Lung (tissue), 12 donors: ENCODE measurements around the gene COQ7. TPM values are rescaled to one million over a fixed set of nuclear protein-coding genes. Genes with fewer than 3 reads are reported as not detected.

Experiments used
- ATAC-seq: fragments of 200-7000 bp; cut with Tn5 transposase; one replicate; pipeline ENCODE4 v1.9.1; 2020; ENCODE audit warnings: moderate number of reproducible peaks; ENCODE audit not compliant: insufficient read depth, low FRiP score
- DNase-seq, 3 donors: peaks; one replicate each; pipeline ENCODE4 v3.0.0-alpha.2; 2013 to 2017
- H3K27ac ChIP-seq, 2 donors: one replicate each; pipeline ENCODE4 v1.5.1; 2013; ENCODE audit warnings: mild to moderate bottlenecking in 2 of 2, moderate library complexity in 2 of 2, control low read depth in 1 of 2, inconsistent platforms in 1 of 2, low read depth in 1 of 2, low read length in 1 of 2
- H3K27me3 ChIP-seq, 3 donors: one replicate each; pipeline ENCODE4 v1.5.1; 2013; ENCODE audit warnings: low read length in 2 of 3; ENCODE audit not compliant: control insufficient read depth in 3 of 3, insufficient read depth in 3 of 3
- H3K36me3 ChIP-seq, 4 donors: one replicate each; pipeline ENCODE4 v1.5.1; 2013; ENCODE audit warnings: low read length in 4 of 4, mild to moderate bottlenecking in 1 of 4, moderate library complexity in 1 of 4; ENCODE audit not compliant: control insufficient read depth in 4 of 4, insufficient read depth in 4 of 4
- H3K4me1 ChIP-seq, 5 donors: one replicate each; pipeline ENCODE4 v1.5.1; 2013; ENCODE audit warnings: low read length in 5 of 5, mild to moderate bottlenecking in 2 of 5, moderate library complexity in 1 of 5; ENCODE audit not compliant: control insufficient read depth in 5 of 5, insufficient read depth in 5 of 5
- H3K4me3 ChIP-seq: one replicate; pipeline ENCODE4 v1.5.1; 2013; ENCODE audit warnings: mild to moderate bottlenecking, control low read depth, moderate library complexity
- H3K9ac ChIP-seq, 2 donors: one replicate each; pipeline ENCODE4 v1.5.1; 2013; ENCODE audit warnings: low read length in 2 of 2, control low read depth in 1 of 2; ENCODE audit not compliant: insufficient read depth in 1 of 2
- H3K9me3 ChIP-seq, 4 donors: one replicate each; pipeline ENCODE4 v1.5.1; 2013; ENCODE audit warnings: low read length in 3 of 4, mild to moderate bottlenecking in 1 of 4, moderate library complexity in 1 of 4; ENCODE audit not compliant: control insufficient read depth in 4 of 4, insufficient read depth in 3 of 4
- CTCF ChIP-seq: IDR thresholded peaks from 2 replicates; pipeline ENCODE4 v1.5.1; 2012; ENCODE audit warnings: mild to moderate bottlenecking; ENCODE audit errors: control extremely low read depth, extremely low read depth
- WGBS, 2 donors: extraction: QIAGEN DNeasy Blood & Tissue Kit; methylation state at CpG; one replicate each; pipeline ENCODE4 v1.1.7; 2013; 5-methylcytosine and 5-hydroxymethylcytosine counted together
- polyA plus RNA-seq, 2 donors: library from polyadenylated mRNA; stranded (reverse); fragments of 200-250 nt; gene quantifications; one replicate each; pipeline ENCODE4 v1.2.1, GENCODE V29; 2013
- total RNA-seq, 2 donors: library from RNA; depleted of rRNA in 1 of 2; stranded (reverse); fragments of >200 nt in 1 of 2; gene quantifications; one replicate each; pipeline ENCODE4 v1.2.1, GENCODE V29; 2014 to 2021
- donor health status: control.
- donor health status: control.
- donor health status: Bipolar disorder and iron deficiency.
- donor health status: healthy.
- donor health status: DM: yes; HTN: yes; CAD: no.

Gene COQ7
- total and polyA plus RNA-seq, 4 donors, result 11.1 to 26.2 (median 18.7) TPM

DNA sequence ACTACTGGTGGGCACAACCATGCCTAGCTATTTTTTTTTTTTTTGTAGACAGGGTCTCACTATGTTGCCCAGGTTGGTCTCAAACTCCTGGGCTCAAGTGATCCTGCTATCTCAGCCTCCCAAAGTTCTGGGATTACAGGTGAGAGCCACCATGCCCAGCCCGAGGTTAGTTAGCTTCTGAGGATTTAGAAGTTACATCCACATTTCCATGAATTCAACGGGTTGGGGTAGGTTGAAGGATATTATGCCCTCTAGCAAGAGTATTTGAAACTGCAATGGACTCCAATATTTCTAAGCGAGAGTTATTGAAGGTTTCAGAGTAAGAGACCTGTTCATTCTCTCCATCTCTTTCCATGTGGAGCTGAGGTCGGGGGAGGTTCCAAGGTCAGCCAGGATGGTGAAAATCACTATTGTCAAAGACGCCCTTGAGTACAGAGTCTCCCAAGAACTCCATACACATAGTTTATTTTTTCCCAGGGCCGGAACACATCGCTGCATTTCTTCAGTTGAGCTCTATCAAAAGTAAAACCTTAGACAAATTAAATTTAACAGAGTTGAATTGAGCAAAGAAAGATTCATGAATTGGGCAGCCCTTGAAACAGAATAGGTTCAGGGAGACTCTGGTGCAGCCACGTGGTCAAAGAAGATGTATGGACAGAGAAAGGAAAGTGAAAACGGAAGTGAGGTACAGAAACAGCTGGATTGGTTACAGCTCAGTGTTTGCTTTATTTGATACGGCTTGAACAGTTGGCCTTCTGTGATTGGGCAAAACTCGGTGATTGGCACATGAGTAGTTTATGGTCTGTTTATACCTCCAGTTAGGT is 27.3 kb downstream of the COQ7 start:
- no peak overlapping the region for H3K27ac ChIP-seq
- WGBS, 2 donors, result 70 to 76% methylated on average over 11 of the region's 11 CpGs
- H3K9ac ChIP-seq, result no peak overlapping the region
- H3K27me3 ChIP-seq, result no peaks in the 10 kb centered on the region
- no peak for TF ChIP-seq CTCF
- ATAC-seq (no peak), DNase-seq (no peak)
- peaks cover 0 to 1% (median 0%) of the 10 kb centered on the region in 4 donors for H3K9me3 ChIP-seq
- no peaks in the 10 kb centered on the region for H3K36me3 ChIP-seq
- no peak overlapping the region for H3K4me3 ChIP-seq
- peaks cover 0 to 4% (median 0%) of the 10 kb centered on the region in 5 donors for H3K4me1 ChIP-seq

- peaks cover 0 to 1% (median 0%) of the 10 kb centered on the region in 4 donors for H3K9me3 ChIP-seq
- TF ChIP-seq CTCF, result no peak
- no peak overlapping the region for H3K27ac ChIP-seq
- H3K4me3 ChIP-seq, result no peak overlapping the region
- H3K4me1 ChIP-seq, result peaks cover 0 to 4% (median 0%) of the 10 kb centered on the region in 5 donors
- 90% methylated on average over 5 of the region's 5 CpGs for WGBS, 2 donors
- H3K27me3 ChIP-seq, result no peaks in the 10 kb centered on the region
- H3K36me3 ChIP-seq, result no peaks in the 10 kb centered on the region
- DNase-seq, result no peak
- ATAC-seq, result no peak
- no peak overlapping the region for H3K9ac ChIP-seq
These were observed 28.2 kb downstream of the COQ7 start for GRCh38 chr16:19095654-19096053.

GRCh38 chr16:19098173-19098572 is 30.8 kb downstream of the COQ7 start:
- H3K4me3 ChIP-seq, result no peak overlapping the region
- TF ChIP-seq CTCF, result no peak
- DNase-seq (no peak), ATAC-seq (no peak)
- peaks cover 0 to 11% (median 0%) of the 10 kb centered on the region in 5 donors for H3K4me1 ChIP-seq
- H3K9ac ChIP-seq, result no peak overlapping the region
- no peaks in the 10 kb centered on the region for H3K27me3 ChIP-seq
- H3K9me3 ChIP-seq, result peaks cover 0 to 1% (median 0%) of the 10 kb centered on the region in 4 donors
- no peaks in the 10 kb centered on the region for H3K36me3 ChIP-seq
- H3K27ac ChIP-seq, result no peak overlapping the region
- WGBS, 2 donors, result 90 to 97% methylated on average over 1 of the region's 1 CpG
